T-helper 1 cell treated with Interleukin-12 subunit alpha and Interleukin-12 subunit beta and Interleukin-4 antibody, amounts not matched to agents 30 ng/mL and 1 ng/mL, for 36 hours (primary cell): ENCODE measurements around the gene BPIFB6. TPM values are rescaled to one million over a fixed set of nuclear protein-coding genes. Genes with fewer than 3 reads are reported as not detected.

Experiments used
- intact Hi-C: fragments of 100-400 bp; cut with micrococcal nuclease; formaldehyde crosslinking; loops from one replicate; pipeline ENCODE4 v1.15.1; 2024
- total RNA-seq: library from RNA; stranded (reverse); gene quantifications from 2 replicates; pipeline ENCODE4 v1.2.3, GENCODE V29; 2022

BPIFB6 gene, protein sequence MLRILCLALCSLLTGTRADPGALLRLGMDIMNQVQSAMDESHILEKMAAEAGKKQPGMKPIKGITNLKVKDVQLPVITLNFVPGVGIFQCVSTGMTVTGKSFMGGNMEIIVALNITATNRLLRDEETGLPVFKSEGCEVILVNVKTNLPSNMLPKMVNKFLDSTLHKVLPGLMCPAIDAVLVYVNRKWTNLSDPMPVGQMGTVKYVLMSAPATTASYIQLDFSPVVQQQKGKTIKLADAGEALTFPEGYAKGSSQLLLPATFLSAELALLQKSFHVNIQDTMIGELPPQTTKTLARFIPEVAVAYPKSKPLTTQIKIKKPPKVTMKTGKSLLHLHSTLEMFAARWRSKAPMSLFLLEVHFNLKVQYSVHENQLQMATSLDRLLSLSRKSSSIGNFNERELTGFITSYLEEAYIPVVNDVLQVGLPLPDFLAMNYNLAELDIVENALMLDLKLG
- not detected in 2 replicates for total RNA-seq

DNA sequence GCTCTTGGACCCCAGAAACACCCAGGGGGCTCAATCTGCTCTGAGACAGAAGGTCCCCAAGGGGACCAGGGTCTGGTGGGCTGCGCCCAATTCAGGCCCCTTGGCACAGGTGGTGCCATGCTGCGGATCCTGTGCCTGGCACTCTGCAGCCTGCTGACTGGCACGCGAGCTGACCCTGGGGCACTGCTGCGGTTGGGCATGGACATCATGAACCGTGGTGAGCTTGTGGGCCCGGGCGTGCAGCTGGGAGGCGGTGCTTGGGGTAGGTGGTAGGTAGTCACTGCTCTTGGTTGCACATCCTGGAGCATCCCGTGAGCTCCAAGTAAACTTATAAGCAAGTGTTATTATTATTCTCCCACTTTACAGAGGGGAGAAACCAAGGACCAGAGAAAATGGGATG, at the start of gene BPIFB6:
TSS of gene BPIFB6 (plus strand) at position 118 of the 400 bp plus-strand sequence. CDS start at position 118, 0 bp downstream.
- intact Hi-C loops: no loop called here

DNA sequence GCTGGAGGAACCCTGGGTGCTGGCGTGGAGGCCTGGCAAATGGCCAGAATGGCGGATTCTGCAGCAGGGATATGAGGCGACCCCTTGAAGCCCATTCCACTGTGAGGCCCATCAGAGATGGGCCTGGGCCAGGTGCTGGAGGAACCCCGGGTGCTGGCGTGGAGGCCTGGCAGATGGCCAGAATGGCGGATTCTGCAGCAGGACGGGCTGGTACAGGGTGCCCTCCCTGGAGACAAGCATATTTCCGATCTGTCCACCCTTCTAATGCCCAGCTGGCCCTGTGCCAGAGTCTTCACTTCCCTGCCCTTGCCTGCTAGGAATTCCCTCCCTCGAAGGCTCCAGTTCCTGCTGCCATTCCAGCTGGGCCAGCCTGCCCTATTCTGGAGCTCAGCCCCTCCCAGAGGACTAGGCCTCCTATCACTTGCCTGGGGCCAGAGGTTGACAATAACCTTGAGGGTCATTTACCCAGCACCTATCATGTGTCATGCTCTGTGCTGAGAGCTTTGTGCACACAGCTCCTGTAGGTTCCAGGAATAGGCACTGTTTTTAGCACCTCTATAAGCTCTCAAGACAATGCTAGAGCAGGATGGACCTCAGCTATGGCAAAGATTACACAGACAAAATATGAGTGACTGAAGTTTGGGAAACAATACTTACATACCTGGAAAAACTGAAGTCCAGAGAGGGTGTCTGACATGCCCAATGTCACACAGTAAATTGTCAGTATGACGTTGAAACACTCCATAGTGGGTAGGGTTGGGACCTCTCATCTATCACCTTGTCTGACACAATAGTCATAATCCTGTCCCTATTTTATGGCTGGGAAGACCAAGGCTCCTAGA, 48.6 kb upstream of the BPIFB6 start:
- intact Hi-C loops: no loop called here

DNA sequence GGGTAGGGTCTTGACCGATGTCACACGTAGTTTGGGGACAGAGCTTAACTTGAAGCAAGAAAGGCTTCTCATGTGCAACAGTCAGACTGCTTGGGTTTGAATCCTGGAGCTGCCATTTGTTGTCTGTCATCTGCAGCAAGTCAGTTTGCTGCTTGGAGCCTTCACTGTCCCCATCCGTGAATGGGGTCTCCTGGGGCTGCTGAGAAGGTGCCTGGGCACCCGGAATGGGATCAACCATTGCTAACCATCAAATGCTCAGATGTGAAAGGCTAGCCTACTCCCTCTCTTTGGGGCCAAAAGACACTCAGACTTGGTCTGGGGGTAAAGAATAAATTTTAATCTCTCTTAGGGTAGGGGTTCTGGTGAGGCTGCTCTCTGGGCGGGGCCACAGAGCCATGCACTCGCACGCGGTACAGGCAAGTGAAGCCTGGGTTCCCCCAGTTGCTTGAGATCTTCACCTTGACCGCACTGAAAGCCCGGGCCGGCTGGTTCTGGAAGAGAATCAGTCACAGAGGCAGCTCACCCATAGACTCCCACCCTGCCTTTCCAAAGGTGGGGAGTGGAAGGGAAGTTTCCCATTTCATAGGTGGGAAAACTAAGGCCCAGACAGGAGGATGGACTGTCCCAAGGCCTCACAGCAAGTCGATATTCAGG, 47.9 kb upstream of the BPIFB6 start:
- intact Hi-C loops: no loop called here

DNA sequence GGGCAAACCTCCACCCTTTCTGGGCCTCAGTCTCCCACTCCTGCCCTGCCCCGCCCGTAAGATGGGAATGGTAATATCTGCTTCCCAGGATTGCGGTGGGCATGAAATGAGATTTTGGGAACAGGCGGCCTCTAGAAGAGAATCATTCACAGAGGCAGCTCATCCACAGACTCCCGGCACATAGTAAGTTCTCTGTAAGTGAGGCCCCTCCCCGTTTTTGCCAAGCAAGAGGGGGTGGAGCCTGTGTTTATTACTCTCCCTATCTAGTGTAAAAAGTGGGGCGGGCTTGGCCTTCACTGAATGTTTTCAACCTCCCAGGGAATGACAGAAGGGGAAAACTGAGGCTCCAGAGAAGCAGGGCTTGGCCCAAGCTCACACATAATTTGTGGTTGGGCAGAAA, 47.3 kb upstream of the BPIFB6 start:
- intact Hi-C loops: no loop called here

DNA sequence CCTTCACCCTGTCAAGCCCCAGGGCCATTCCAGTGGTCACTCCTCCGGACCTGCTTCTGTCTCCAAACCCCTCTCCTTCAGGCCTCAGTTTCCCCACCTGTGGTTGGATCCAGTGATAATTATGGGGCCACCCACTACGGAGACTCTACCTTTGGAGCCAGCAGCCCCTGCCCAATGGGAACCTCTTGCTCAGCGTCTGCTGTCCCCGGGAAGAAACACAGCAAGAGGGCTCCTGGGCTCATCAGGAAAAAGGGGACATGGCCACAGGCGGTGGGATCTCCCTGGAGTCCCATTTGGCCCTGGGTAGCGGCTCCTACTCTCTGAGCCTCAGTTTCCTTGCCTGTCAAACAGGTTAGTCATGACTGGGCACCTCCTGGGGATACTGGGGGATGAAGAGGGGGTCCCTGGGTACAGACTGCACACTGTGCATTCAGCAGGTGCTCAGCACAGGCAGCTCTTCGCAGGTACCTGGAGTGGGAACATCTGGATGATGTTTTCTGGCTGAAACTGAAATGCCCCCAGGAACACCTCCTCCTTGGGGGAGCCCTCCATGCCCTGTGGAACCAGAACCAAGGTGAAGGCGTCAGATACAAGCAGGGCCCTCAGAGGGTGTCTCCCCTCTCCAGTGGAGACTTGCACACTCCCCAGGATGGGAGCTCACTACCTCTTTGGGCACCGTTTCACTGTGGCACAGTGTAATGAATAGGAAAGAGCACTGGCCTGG, 46.7 kb upstream of the BPIFB6 start:
- intact Hi-C loops: no loop called here

DNA sequence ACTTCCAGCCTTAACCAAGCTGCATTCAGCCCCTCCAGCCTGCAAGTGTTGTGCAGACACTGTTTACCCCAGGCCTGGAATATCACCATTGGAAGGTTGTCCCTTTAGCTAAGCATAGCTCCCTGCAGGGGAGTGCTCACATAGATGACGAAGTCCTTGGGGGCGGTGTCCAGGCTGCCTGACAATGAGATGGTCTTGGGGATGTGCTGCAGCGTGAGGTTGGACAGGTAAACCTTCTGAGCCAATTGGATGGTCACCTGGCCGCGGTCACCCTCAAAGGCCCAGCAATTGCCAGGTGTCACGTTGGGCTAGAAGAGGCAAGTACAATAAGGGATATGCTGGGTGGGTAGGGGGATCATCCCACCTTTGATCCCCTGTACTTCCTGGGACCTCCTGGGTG, 45.9 kb upstream of the BPIFB6 start:
- intact Hi-C loops: no loop called here

DNA sequence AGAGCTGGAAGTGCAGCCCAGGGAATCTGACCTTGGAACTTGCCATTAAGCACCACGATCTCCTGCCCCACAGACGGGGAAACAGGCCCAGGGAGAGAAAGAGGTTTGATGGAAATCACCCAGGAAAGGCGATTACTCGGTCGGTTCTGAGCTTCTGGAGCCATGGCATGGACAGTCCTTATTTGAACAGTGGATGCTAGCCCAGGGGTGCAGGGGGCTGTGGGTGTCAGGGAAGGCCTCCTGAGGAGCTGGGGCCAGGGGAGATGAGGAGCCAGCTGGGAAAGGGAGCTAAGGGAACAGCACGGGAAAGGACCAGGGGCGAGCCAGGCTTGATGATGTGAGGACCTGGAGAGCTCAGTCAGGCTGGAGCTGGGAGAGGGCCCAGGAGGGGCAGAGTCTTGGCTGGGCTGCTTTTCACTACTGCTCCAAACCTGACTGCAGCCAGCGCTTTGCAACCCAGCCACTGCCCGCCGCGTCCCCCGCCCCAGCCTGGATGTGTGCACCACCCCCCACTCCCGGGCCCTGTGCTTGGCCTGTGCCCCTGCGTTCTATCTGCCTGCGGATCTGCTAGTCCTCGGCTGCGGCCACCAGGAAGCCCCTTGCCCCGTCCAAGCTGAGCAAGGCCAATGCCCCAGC, 45.0 kb upstream of the BPIFB6 start:
- intact Hi-C loops: no loop called here

DNA sequence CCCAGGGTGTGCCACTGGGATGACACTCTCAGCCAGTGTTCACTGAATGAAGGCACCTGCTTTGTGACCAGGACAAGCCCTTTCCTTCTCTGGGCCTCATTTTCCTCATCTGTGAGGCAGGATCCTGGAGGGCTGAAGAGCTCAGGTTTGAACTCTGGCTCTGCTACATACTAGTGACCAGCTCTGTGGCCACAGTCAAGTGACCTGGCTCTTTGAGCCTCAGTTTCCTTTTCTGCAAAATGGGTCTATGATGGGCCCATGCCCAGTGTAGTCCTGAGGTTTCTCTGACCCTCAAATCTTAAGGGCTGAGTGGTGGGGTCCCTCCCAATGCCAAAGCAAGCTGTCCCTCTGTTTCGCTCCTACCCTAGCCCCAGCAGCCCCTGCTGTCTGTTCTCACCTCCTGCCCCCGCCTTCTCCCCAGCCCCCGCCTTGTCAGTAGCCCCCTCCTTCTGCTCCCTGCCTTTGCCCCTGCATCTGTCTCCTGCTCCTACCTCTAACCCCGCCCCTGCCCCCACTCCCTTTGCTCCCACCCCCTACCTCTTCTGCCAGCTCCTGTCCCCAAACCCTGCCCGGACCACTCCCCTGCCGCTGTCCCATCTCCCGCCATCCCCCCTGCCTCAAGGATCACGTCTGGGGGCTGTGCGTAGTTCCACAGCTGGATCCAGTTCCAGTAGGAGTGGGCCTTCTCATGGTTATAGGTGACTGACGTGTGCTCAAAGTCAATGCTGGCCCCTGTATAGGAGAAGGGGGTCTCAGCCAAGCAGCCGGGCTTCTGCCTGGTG, 44.2 kb upstream of the BPIFB6 start:
- intact Hi-C loops: no loop called here

DNA sequence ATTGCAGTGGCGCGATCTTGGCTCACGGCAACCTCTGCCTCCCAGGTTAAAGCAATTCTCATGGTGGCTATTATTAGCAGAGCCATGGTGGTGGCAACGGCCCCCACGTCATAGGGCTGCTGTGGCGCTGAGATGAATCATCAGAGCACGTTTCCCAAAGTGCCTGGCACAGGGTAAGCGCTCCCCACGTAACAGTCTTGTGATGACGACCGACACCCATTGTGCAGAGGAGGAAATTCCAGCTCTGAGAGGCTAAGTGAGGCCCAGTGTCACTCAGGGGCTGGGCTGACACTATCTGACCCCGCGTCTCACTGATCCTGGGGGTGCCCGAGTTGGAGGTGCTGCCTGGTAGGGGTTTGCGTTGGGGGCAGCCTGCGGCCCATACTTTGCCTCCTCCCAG, 43.4 kb upstream of the BPIFB6 start:
- intact Hi-C loops: no loop called here

DNA sequence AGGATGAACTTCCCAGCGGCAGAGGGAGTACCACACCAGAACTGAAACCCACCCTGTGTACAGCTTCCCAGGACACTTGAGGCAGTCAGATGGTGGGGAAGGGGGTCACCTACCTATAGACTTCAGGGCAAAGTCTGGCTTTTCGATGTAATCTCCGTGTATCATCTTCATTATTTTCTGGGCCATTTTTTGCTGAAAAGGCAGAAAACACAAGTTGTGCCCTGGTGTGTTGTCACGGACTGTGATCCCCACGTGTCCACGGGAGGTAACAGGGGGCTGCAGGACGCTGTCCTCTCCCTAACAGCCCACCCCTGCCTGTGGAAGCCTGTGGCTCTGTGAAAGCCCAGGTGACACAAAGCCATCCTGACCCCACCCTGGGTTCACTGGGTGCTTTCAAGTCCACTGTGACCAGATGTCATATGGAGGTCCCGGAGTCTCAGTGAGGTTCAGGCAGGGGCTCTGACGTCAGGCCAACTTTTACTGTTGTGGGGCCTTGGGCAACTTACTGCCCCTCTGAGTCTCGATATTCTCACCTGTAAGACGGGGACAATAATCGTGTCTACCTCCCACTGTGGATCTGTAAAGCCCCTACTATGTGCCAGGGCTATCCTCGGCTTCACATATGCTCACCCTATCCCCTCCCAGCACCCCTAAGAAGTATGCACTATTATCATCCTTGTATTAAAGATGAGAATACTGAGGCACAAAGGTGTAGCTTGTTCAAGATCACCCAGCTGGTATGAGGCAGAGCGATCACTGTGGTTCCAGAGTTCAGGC, 41.8 kb upstream of the BPIFB6 start:
- intact Hi-C loops: no loop called here

DNA sequence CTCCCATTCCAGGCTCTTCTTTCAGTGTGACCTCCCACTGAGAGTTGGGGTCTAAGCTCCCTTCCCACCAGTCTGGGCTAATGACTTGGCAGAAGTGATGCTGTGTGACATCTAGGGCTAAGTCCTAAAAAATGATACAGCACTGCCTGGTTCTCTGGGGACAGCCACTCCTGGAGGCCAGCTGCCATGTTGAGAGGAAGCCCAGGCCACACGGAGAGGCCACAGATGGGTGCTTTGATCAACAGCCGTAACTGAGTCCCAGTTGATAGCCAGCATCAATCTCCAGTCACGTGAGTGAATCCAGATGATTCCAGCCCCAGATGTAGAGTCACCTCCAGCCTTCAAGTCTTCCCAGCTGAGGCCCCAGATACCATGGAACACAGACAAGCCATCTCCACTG, 41.0 kb upstream of the BPIFB6 start:
- intact Hi-C loops: no loop called here

DNA sequence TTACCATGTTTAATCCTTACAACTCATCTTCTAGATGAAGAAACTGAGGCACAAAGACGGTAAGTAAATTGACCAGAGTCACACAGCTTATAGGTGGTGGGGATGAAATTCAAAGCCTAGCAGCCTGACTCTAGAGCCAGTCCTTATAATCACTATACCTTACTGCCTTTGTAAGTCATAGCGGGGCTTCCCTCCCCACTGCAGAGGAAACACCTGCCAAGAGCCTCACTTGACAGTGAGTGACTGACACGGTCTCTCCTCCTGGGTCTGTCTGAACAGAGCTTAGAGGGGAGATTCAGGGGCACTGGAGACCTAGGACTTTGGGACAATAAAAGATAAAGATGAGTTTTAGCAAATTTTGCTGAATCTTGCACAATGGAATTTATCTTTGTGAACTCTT, 40.1 kb upstream of the BPIFB6 start:
- intact Hi-C loops: no loop called here

DNA sequence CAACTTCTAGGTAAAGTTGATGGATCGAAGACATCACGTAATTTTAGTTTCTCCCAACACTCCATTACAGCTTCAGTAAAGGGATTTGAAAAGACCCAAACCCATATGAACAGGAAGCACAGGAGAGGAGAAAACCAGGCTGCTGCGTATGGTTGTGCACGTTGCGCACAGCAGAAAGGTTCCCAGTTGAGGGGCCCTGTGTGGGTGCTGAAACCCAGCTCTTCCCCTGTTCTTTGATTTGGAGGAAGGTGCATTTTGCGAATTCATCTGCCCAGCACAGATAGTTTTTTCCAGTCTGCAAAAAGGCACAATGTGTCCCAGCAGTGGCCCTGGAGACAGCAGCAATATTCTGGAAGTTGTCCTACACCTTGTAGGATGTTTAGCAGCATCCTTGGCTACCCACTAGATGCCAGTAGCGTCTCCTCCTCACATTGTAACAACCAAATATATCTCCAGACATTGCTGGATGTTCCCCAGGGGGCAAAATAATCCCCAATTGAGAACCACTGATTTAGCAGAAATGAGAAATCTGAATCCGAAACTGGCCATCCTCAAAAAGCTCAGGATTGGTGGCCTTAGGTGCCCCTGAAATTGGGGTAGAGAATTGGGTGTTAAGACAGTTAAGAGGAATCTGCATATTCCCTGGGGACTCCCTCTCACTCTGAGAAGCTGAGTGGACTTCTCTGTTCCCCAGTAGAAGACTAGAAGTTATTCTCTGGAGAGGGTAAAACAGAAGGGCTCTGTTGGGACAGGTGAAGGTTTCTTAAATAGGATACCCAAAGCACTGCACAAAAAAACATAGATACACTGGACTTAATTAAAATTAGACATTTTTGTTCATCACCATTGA, 39.4 kb upstream of the BPIFB6 start:
- intact Hi-C loops: no loop called here

DNA sequence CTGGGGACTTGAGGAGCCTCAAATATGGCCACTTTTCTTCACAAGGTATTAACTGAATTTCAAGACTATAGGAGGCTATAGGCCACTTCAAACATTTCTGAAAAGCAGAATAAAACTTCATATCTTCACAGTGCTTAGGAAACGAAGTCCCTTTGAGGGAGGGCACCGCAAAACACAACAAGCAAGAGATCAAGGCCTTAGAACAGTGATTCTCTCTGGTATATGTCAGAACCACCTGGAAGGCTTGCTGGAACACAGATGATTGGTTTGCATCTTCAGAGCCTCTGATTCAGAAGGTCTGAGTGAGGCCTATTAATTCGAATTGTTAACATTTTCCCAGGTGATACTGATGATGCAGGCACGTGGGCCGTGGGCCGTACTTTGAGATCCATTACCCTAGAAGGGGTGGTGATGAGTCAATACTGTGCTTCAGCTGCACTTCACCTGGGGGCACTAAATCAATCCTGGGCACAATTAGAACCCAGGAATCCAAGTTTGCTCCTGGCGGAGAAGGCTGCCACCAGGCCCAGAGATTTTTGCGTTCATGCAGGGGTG, 37.9 kb upstream of the BPIFB6 start:
- intact Hi-C loops: no loop called here

DNA sequence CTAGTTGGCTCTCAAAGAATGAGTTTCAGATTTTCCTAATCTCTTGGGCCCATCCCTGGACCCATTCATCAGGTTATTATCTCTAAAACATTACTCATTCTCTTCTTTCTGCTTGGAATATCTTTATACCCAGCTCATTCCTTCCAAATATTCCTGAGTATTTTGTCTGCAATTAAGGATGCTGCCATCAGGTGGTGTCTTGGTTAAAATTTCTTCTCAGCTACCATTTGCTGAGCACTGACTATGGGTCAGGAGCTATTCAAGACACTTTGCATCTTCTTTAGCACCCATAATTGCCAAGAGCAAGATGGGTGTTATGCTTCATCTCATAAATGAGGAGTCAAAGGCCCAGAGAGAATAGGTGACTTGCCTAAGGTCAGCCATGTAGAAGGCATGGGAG, 35.6 kb upstream of the BPIFB6 start:
- intact Hi-C loops: no loop called here

DNA sequence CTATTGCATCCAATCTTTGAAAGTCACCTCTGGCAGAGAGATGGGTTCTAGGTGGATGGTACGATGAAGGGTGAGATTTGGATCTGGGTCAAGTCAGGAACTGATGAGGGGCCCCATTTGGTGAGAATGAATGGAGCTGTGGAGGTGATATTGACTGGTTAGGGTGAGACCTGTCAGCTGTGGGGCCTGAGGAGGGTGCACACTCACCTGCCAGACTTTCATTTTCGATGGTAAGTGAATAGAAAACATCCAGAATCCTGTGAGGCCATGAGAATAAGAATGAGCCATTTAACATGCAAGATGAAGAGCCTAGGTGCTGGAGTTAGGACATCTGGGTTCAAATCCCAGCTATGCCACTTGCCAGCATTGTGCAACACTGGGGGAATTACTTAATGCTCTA, 34.0 kb upstream of the BPIFB6 start:
- intact Hi-C loops: no loop called here

DNA sequence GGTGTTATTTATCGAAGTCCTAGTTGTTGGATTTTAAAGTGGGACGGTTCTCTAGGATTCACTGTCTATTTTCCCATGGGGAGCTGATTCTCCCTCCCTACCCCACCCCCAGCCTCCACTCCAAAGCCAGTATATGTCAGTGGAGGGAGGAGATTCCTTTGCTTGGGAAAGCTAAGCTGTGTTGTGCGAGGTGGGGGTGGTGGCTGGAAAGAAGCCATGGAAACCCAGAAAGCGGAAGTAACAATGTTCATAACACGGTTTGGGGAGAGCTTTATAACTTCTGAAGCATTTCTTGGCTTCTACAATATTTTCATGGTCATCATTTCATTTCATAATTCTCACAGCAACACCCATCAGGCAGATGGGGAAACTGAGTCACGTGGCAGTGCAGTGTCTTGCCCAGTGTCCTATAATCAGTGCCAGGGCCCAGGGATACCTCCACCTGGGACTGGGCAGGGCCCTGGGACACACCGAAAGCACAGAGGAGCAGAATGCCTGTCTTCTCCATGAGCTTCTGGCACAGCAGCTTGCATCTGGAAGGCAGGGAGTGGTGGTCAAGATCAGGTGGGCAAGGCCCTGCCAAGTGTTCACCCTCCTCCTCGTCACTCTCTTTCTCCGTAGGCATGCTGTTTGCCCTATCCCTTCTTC, 31.7 kb upstream of the BPIFB6 start:
- intact Hi-C loops: no loop called here
